SW480 (cell line): ENCODE results near the gene RPS5.
"Not testable (repeated sequence)": the region's sequence is repeated elsewhere in the genome, so short reads cannot be mapped to it uniquely, and the experiment has no call there.

Experiments used
- DNase-seq: peaks from one replicate; pipeline ENCODE4 v3.0.0-alpha.2; 2016; ENCODE audit warnings: low spot score

The RPS5 gene

DNA sequence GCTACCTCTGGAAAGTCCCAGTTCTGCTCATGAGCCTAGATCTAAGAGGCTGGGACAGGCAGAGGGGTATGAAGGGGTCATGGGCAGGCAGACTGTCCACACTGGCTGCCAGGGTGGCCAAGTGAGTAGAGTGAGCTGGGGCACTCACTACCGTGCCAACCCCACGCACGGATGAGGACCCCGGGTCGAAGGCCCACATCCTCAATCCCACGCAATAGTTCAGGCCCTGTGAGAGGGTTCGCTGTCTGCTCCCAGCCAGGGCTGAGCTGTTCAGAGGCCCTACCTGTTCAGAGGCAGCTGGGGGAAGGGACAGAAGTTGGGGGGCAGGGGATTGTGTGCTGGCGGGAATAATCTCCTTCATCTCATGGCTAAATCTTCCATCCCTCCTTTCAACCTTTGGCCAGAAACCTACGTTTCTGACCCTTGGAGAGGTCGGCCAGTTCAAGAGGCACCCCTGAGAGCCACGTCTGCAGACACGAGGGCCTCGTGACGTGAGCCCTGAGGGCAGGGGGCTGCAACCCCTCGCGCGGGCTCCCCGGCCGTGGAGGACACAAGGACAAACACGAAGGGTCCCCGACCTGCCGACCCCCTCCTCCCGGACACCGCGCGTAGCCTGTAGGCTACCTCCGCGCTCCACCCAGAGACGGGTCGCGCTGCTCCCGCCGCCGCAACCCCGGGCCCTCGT lies 1.0 kb upstream of the RPS5 start:
- DNase-seq, result peak; percentile 32

DNA sequence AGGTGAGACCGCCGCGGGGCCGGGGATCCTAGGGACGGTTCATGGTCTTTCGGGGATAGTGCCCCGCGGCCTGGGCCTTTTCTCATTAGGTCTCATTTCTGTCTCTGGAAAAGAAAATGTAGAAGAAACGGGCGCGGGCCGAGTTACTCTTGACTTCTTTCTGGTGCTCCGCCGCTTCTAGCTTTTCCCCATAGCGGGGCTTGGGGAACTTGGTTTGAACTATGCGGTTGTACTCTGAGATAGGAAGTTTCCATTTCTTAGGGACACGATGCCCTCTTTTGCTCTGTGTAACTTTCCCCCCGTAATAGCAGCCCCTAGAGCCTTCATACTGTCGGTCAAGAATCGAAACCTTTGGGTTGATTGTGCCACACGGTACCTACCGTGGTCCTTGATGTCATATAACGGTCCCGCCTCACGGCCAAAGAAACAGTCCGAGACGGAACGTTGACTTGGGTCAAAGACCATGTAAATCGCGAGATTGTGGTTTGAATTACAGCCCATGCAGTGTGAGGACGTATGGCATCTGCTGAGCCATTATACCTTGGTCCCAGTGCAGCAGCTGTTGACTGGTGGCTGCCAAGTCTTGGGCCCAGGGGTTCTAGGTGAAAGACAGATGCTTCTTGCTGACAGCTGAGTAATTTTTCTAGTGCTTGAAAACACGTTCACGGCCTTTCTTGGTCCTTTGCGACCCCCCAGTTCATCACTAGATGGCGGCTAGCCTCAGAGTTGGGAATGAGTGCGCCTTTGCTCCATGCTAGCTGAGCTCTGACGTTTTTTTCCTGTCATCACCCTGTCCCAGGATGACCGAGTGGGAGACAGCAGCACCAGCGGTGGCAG lies 487 bp downstream of the RPS5 start:
- DNase-seq, result no peak

DNA sequence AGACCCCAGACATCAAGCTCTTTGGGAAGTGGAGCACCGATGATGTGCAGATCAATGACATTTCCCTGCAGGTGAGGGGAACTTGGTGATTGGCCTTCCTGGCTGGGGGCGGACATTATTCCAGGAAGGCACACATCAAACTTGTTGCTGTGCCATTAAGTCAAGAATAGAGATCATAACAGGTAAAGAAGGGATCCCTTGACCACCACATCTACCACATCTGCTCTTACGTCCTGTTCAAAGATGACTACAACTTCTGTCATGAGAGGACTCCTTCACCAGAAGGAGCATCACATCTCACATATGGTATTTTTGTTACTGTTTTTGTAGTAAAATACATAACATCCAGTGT lies 1.1 kb downstream of the RPS5 start:
- DNase-seq, result no peak

DNA sequence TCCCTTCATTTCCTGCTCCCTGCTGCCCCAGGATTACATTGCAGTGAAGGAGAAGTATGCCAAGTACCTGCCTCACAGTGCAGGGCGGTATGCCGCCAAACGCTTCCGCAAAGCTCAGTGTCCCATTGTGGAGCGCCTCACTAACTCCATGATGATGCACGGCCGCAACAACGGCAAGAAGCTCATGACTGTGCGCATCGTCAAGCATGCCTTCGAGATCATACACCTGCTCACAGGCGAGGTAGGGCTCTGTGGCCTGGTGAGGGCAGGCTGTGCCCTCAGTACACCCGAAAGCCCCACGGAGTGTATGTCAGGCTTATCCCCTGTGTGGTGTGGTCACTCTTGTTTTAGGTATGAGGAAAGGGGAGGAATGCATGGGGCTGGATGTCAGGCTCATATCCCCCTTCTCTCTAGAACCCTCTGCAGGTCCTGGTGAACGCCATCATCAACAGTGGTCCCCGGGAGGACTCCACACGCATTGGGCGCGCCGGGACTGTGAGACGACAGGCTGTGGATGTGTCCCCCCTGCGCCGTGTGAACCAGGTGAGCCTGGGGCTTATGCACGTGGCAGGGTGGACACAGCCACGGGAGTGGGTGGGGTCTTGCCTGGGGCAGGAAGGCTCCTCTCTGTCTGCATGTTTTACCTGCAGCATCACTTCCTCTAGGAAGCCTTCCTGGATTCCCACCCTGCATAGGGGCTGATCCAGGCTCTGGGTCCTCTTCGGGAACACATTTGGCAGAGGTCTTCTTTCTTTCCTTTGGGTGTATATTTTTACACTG lies 6.1 kb downstream of the RPS5 start:
- DNase-seq, result no peak

DNA sequence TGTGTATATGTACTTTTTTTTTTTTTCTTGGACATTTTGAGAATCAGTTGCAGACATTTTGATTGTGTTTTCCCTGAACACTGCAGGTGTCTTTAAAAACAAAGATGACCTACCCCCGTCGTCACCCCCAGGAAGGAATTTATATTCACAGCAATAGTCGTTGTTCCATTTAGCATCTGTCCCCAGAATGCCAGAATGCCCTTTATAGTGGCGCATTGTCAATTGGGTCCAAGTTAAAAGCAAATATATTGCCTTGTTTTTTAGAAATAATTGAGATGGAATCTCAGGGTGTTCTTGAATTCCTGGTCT lies 6.6 kb downstream of the RPS5 start:
- no peak for DNase-seq

DNA sequence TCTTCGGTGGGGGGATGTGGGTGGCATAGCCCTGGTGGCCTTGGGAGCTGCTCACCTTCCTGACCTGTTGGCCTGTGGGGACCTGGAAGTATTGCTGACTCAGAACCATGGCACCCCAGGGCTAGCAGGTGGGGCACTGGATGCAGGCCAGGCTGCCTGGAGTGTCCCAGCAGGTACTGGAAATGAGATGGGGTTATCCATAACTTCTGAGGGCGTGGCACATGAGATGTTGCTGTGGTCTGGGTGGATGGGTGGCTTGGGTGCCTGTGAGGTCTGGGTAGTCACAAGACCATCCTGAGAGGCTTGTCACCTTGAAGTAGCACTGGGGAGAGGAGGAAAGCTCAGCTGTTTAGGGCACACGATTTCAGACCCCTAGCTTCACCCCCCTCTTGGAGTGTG lies 7.8 kb downstream of the RPS5 start:
- DNase-seq, result peak; percentile 72

DNA sequence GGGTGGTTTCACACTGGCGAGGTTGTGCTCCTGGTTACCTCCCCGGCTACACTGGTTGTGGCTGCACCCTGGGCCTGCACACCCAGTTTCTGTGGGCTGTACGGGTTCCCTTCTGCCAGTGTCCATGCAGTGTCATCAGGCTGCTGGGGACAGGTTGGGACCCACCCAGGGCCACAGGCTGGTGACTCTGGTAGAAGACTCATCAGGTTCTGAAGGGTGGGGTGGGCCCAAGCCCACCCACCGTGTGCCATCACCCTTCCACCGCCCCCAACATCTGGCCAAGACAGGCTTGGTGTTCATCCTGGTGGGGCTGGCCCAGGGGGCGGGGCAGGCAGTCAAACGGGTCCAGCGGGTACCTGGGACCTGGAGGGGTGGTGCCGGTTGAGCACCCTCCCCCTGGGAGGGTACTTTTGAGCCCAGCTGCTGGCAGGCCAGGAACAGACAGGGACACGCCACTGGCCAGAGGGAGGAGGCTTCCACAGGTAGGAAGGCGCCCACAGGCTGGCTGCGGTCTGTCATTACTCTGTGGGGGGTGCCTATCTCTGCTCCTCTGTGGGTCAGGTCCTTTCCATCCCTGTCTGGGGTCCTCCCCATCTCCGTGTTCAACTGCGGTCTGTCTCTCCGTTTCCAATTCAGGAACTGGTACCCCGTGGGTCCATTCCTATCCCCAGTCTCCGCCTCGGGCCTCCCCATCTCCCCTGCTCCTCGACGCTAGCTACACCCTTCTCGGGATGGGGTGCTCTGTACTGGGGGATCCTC lies 8.3 kb downstream of the RPS5 start, which contains the start of gene RNF225:
RNF225 (plus strand) TSS at position 437 of the 759 bp plus-strand sequence. CDS start 434 bp downstream, outside the sequence.
- no peak for DNase-seq

DNA sequence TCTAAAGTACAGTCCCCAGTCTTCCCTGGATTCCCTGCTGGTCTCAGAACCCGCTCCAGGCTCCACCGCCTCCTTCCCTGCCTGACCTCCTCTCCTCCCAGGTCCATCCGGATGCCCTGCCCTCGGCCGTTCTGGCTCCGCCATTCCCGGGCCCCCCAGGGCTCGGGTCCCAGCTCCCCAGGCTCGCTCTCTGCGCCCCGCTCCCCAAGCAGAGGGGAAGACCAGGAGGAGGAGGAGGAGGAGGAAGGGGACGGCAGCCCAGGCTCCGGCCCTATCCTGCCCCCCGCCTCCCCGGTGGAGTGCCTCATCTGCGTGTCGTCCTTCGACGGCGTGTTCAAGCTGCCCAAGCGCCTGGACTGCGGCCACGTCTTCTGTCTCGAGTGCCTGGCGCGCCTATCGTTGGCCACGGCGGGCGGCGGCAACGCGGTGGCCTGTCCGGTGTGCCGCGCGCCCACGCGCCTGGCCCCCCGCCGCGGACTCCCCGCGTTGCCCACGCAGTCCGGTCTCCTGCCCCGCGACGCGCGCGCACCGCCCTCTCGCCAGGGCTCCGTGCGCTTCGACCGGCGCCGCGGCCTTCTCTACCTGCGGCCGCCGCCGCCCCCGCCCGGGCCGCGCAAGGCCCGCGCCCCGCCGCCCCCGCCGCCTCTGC lies 9.0 kb downstream of the RPS5 start:
- no peak for DNase-seq

DNA sequence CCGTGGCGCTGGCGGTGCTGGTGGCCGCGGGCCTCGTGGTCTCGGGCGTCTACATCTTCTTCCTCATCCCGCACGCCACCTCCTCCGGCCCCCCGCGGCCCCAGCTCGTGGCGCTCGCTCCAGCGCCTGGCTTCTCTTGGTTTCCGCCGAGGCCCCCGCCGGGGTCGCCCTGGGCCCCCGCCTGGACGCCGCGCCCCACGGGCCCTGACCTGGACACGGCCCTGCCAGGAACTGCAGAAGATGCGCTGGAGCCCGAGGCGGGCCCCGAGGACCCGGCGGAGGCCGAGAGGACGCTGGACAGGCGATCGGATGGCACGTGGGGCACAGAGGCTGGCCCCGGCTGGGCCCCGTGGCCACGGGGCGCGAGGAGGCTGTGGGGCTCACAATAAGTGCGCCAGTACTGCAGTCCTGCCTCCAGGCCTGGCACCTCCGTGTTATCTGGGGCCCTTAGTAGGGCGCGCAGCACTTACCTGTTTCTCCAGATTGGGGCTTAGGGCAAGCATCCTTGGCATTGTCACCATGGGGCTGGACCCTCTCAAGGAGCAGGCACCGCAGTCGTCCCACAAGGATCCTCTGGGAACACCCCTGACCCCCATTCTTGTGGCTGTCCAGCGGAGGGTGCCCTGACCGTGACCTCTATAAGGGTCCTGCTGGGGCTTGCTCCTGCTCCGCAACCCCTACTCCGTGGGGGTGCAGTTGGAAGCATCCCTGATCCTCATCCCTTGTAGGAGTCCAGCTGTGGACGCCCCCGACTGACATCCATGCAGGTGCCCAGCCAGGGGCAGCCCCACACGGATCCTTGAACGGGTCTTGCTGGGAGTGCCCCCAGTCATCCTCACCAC lies 9.8 kb downstream of the RPS5 start:
- no peak for DNase-seq

DNA sequence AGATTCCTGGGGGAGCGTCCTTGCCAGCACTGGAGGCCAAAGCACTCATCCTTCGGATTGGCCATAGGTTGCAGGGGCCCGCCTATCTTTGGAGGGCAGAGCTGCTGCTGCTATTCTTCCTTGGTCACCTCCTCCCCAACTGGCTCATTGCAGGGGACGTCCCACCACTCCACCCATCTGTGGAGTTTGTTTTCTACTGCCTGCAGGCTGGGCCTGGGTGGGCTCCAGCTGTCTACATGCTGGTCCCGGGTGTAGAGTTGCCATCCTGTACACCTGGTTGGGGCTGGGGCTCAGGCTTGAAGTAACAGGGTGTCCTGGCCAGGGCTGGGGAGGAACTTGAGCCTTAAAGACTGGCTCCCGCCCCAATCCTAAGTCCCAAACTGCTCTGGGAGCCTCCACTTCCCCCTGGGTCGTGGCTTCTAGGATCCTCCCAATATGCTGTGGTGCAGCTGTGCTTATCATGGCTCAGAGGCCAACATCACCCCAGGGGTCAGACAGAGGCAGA lies 10.5 kb downstream of the RPS5 start:
- DNase-seq, result no peak

DNA sequence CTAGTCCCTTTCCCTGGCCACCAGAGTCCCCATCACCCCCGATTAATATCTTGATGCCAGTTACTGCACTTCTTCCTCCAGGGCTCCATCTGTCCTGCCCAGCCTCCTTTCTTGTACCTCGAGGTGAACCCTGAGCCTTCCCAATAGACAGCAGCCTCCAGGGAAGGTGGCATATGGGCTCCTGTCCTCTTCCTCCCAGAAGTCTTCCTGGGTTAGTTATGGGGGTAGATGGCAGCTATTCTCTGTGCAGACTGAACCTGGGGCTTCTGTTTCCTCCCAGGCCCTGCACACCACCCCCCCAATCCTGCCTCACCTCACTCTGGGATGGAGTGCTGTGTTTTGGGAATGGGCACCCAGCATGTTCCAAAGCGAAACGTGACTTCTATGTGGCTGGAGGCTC lies 11.0 kb downstream of the RPS5 start:
- no peak for DNase-seq

DNA sequence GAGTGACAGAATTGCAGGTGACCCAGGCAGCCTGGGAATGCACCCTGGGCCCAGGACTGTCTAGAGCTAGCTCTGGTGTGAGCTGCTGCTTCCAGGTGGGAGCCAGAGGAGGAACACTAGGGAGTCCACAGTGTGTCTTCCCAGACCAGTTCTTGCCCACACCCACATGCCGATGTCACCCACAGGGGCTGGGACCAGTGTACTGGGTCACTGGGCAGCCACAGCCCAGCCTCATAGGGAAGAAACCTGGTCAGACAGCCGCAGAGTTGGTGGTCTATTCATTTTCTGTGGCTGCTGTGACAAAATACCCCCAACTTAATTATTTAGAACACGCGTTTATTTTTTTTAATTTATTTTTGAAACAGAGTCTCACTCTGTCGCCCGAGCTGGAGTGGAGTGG lies 11.5 kb downstream of the RPS5 start:
- no peak for DNase-seq

DNA sequence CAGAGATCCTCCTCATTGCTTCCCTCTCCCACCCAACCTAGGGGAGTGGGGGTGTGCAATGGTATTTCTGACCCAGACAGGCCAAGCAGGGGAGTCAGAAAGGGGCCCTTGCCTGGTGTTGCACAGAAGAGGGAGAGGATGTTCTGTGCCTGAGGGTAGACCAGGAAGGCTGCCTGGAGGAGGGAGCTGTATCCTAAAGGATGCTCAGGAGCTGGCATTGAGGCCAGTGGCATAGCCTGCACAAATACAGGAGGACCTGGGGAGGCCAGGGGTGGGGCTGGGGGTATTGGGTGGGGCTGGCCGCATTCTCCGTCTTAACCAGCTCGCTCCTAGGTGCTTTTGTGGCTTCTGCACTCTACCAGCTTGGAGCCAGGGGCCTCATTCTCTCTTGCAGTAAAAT lies 12.8 kb downstream of the RPS5 start:
- no peak for DNase-seq

DNA sequence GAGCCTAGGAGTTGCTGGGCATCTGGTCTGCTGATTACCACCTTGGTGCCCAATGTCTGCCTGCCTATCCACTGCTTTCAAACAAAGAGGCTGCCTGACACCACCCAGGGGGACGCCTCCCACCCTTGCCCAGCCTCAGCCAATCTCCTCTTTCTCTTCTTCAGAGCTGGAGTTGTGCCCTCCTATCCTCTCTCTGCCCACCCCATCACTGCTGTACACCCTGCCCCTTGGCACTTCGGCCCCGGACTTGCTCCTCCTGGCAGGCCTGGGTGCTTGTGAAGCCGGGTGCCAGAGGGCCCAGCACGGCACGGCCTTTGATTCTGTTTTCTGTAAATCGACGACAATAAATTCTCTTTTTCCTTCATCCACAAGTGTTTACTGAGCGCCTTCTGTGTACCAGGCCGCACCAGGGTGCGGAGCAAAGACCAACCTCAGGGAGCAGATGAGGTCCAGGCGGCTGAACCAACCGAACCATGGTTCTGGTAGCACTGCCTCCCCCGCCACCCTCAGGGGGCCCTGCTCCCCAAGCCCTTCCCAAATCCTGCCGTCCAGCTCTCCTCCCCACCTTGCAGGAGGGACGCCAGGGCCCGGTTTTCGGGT lies 13.3 kb downstream of the RPS5 start:
- DNase-seq, result no peak

DNA sequence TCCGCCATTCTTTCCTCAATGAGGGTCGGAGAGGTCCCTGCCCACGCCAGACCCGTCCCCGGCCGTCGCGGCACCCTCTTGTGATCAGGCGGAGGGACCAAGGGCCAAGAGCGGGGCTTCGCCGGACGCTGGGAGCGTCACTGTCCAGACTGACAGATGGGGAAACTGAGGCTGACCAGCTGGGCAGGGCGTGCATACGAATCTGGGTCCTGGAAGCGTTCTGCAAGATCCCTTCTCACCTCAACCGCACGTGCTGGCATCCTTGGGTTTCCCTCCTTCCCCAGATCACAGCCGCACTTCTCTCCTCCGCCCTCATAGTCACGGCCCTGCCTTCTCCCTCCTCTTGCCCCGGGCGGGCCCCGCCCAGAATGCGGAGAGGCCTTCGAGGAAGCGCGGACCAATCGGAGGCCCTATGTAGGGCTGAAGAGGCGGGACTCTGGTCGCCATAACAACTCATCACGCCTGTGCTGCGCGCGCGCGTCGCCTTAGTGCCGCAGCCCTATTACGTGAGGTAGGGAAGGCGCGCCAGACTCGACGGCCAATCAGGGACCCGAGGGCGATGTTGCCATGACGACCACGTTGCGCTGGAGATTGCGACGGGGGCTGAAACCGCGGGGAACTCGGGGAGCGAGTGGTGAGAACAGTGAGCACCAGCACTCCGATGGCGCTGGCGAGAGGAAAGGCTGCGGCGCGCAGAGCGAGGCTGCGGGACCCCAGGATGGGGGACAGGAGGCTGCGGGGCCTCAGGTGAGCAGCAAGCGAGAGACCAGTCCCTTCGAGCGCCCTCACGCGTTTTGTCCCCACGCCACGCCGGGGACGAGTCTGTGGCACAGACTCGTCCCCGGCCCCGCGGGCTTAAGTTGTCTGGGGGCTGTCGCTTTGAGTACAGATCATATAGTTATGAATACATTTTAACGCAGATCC lies 14.1 kb downstream of the RPS5 start:
- DNase-seq, result peak; percentile 100

DNA sequence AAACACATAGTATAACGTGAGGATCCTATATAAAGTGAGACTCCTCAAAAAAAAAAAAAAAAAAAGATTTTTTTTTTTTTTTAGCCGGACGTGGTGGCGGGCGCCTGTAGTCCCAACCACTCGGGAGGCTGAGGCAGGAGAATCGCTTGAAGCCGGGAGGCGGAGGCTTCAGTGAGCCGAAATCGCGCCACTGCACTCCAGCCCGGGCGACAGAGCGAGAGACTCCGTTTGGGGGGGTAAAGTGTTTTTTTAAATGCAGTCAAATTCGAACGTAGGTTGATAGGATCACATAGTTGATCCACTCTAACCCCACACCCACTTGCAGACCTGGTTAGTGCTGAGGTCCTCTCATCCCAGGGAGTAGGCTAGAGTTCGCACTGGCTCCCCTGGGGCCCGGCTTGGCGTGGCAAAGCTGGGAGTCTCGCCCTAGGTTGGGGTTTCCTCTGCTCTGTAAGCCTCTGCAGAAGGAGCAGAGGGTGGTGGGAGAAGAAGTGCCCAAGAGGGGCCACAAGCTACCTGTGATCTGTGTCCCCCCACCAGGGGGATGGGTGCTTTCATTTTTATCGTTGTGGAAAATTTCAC lies 14.9 kb downstream of the RPS5 start:
- no peak for DNase-seq

DNA sequence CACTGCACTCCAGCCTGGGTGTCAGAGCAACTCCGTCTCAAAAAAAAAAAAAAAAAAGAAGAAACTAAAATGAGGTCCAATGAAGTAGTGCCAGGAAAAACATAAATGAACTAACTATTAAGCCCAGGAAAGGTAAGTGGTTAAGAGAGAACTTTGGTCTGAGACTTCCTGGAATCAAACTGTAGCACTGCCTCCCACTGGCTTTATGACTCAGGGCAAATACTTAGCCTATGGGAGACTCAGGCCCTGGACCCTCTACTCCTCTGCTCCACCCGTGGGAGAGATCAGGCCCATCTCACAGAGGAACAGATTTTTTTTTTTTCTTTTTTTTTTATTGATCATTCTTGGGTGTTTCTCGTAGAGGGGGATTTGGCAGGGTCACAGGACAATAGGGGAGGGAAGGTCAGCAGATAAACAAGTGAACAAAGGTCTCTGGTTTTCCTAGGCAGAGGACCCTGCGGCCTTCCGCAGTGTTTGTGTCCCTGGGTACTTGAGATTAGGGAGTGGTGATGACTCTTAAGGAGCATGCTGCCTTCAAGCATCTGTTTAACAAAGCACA lies 16.9 kb downstream of the RPS5 start:
- DNase-seq, result not testable (repeated sequence)
